Uterus (tissue), 4 donors: ENCODE data around the gene CTTNBP2NL. TPM values are rescaled to one million over a fixed set of nuclear protein-coding genes. Genes with fewer than 3 reads are reported as not detected.

Experiments used
- DNase-seq, 2 donors: peaks; one replicate each; pipeline ENCODE4 v3.0.0-alpha.2; 2019 to 2020
- H3K27ac ChIP-seq, 2 donors: fragments of 200-600 bp; sonication (generic); 1 replicate in 1 of 2; 2 replicates in 1 of 2; pipeline ENCODE4 v1.5.1; 2016 to 2018
- H3K27me3 ChIP-seq, 2 donors: fragments of 200-600 bp; sonication (generic); one replicate each; pipeline ENCODE4 v1.5.1; 2018 to 2019; ENCODE audit warnings: control low read depth in 1 of 2
- H3K36me3 ChIP-seq, 2 donors: fragments of 200-600 bp; sonication (generic); one replicate each; pipeline ENCODE4 v1.5.1; 2019; ENCODE audit warnings: control low read depth in 1 of 2
- H3K4me1 ChIP-seq, 2 donors: fragments of 200-600 bp; sonication (generic); one replicate each; pipeline ENCODE4 v1.5.1; 2018 to 2019; ENCODE audit warnings: control low read depth in 1 of 2
- H3K4me3 ChIP-seq, 2 donors: fragments of 200-600 bp; sonication (generic); 1 replicate in 1 of 2; 2 replicates in 1 of 2; pipeline ENCODE4 v1.5.1; 2018 to 2019; ENCODE audit warnings: mild to moderate bottlenecking in 1 of 2
- H3K9me3 ChIP-seq, 2 donors: fragments of 200-600 bp; sonication (generic); one replicate each; pipeline ENCODE4 v1.5.1; 2019; ENCODE audit warnings: control low read depth in 1 of 2
- CTCF ChIP-seq, 4 experiments: fragments of 200-600 bp in 2 of 4; fragments of 450-650 bp in 2 of 4; sonication (generic) in 2 of 4; IDR thresholded peaks; one replicate each; pipeline ENCODE4 v1.5.1; 2016 to 2019; ENCODE audit warnings: antibody characterized with exemption in 4 of 4, mild to moderate bottlenecking in 2 of 4, moderate library complexity in 1 of 4
- POLR2A ChIP-seq, 2 donors: fragments of 450-650 bp; IDR thresholded peaks; one replicate each; pipeline ENCODE4 v1.6.1; 2016; ENCODE audit warnings: antibody characterized with exemption in 2 of 2, mild to moderate bottlenecking in 1 of 2, moderate library complexity in 1 of 2
- intact Hi-C: fragments of 100-400 bp; cut with DNase I; formaldehyde crosslinking; loops from one replicate; pipeline ENCODE4 v1.15.1; 2023; ENCODE audit warnings: low total_unique reads
- total RNA-seq, 4 donors: library from RNA; depleted of rRNA in 3 of 4; stranded (reverse); fragments of >200 nt in 3 of 4; gene quantifications; one replicate each; pipeline versions ENCODE4 v1.1.0 to v1.2.4, GENCODE V29; 2014 to 2023
- donor health status: DM: yes; HTN: yes; CAD: no.

Gene CTTNBP2NL
- total RNA-seq, 4 donors from 2014 or later, result 9.4 to 60.5 (median 15.6) TPM

GRCh38 chr1:112460615-112461014 lies 64.6 kb downstream of the CTTNBP2NL start:
- no peaks in the 10 kb centered on the region for H3K27me3 ChIP-seq

GRCh38 chr1:112461200-112461871 lies 65.3 kb downstream of the CTTNBP2NL start:
- no peaks in the 10 kb centered on the region for H3K36me3 ChIP-seq
- H3K27me3 ChIP-seq, result no peaks in the 10 kb centered on the region
- no peak for DNase-seq
- H3K9me3 ChIP-seq, result no peaks in the 10 kb centered on the region
- peak overlapping the region; percentile 34 to 48 for H3K27ac ChIP-seq
- H3K4me3 ChIP-seq, result no peak overlapping the region
- TF ChIP-seq POLR2A (IDR thresholded peaks at IDR 0.05), result no peak
- TF ChIP-seq CTCF (IDR thresholded peaks at IDR 0.05), result no peak
- intact Hi-C loops, result loop anchor here (10.0 kb wide), 1 partner anchor 253 kb away; the partner anchor contains the start of gene PPM1J
- no peaks in the 10 kb centered on the region for H3K4me1 ChIP-seq

More at GRCh38 chr1:112460615-112461014, 64.6 kb downstream of the CTTNBP2NL start:
- DNase-seq, result no peak
- no peaks in the 10 kb centered on the region for H3K9me3 ChIP-seq
- H3K36me3 ChIP-seq, result no peaks in the 10 kb centered on the region
- no peaks in the 10 kb centered on the region for H3K4me1 ChIP-seq
- TF ChIP-seq POLR2A (IDR thresholded peaks at IDR 0.05) (no peak), CTCF (IDR thresholded peaks at IDR 0.05) (no peak)
- no peak overlapping the region for H3K27ac ChIP-seq
- H3K4me3 ChIP-seq, result no peak overlapping the region
- intact Hi-C loops, result loop anchor here (10.0 kb wide), 1 partner anchor 254 kb away; the partner anchor contains the start of gene PPM1J

- H3K4me1 ChIP-seq, result no peaks in the 10 kb centered on the region
- H3K9me3 ChIP-seq, result no peaks in the 10 kb centered on the region
- no peaks in the 10 kb centered on the region for H3K36me3 ChIP-seq
- no peak for DNase-seq
- no peaks in the 10 kb centered on the region for H3K27me3 ChIP-seq
- H3K27ac ChIP-seq, result peak overlapping the region in 1 of 2 donors; percentile 48
- no peak overlapping the region for H3K4me3 ChIP-seq
- intact Hi-C loops, result loop anchor here (10.0 kb wide), 1 partner anchor 252 kb away; the partner anchor contains the start of gene PPM1J
- TF ChIP-seq POLR2A (IDR thresholded peaks at IDR 0.05), result no peak
- TF ChIP-seq CTCF (IDR thresholded peaks at IDR 0.05), result no peak
These were observed 66.9 kb downstream of the CTTNBP2NL start for GRCh38 chr1:112462953-112463279.

GRCh38 chr1:112464501-112464900 lies 68.5 kb downstream of the CTTNBP2NL start:
- H3K27ac ChIP-seq, result peak overlapping the region; percentile 45 to 85
- DNase-seq, result no peak
- intact Hi-C loops, result loop anchor here (10.0 kb wide), 1 partner anchor 250 kb away; the partner anchor contains the start of gene PPM1J

More at GRCh38 chr1:112464501-112464900, 68.5 kb downstream of the CTTNBP2NL start:
- no peaks in the 10 kb centered on the region for H3K9me3 ChIP-seq
- TF ChIP-seq POLR2A (IDR thresholded peaks at IDR 0.05) (no peak), CTCF (IDR thresholded peaks at IDR 0.05) (no peak)
- no peaks in the 10 kb centered on the region for H3K36me3 ChIP-seq
- H3K27me3 ChIP-seq, result no peaks in the 10 kb centered on the region
- no peaks in the 10 kb centered on the region for H3K4me1 ChIP-seq
- no peak overlapping the region for H3K4me3 ChIP-seq
